HEK293T (cell line): ENCODE results near the gene NRP1.

Experiments used
- CTBP1 ChIP-seq: fragments of 450-650 bp; IDR thresholded peaks from 2 replicates; pipeline ENCODE4 v1.6.1; 2016; ENCODE audit warnings: borderline replicate concordance
- FOXK2 ChIP-seq: fragments of 450-650 bp; IDR thresholded peaks from 2 replicates; pipeline ENCODE4 v1.6.1; 2016; ENCODE audit warnings: mild to moderate bottlenecking
- SP1 ChIP-seq: fragments of 450-650 bp; IDR thresholded peaks from 2 replicates; pipeline ENCODE4 v1.6.1; 2017

- TF ChIP-seq CTBP1 (no peak), FOXK2 (no peak), SP1 (no peak)
These were observed 98.5 kb downstream of the NRP1 start for GRCh38 chr10:33235951-33236350.
